ENCODE data around the gene OTUD7B. TPM values are rescaled to one million over a fixed set of nuclear protein-coding genes. Genes with fewer than 3 reads are reported as not detected.

The OTUD7B gene
- total RNA-seq, 1 experiment from 2014 or later, result 23.5 TPM

DNA sequence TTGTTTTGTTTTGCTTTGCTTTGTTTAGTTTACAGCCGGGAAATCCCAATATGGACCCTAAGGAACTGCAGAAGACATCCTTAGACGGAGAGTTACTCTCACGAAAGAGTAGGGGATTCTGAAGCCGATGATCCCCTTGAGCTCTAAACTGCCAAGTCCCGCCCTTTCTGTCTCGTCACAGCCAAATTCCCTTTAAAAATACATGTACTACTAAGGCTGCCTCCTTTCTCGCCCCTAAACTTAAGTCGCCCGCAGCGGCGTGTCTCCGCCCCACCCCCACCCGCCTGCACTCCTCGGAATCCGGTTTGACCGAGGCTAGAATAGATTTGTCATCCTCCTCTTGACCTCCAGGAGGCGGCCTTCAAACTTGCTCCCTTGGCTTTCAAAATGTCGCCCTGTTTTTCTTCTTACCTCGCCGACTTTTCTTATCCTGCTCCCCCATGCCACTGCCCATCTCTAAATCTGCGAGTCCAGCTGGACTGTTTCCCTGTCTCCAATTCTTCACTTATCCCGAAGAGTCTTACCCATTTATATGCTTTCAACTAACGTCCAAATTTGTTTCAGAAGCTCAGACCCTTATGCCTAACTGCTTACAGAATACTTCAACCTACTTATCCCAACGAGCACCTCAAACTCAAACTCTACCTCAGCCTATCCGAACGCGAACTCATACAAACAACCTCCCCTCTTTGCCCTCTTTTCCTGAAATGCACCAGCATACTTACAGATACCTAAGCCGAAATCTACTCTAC is 122.1 kb downstream of the OTUD7B start:
- Histone ChIP-seq H3K23ac (ENCODE audit: insufficient read length, low read depth, low read length) (peak overlapping the region; percentile 92), H3K27ac (ENCODE audit: insufficient read length, low read depth, low read length) (peak overlapping the region; percentile 98), H3K79me1 (ENCODE audit: insufficient read depth, low read depth, low read length, poor library complexity, severe bottlenecking) (no peaks in the 10 kb centered on the region), H3K18ac (ENCODE audit: insufficient read length, low read depth, low read length) (peak overlapping the region; percentile 91), H2AK5ac (ENCODE audit: insufficient read length, low read length) (no peak overlapping the region), H4K5ac (ENCODE audit: insufficient read length, low read depth, low read length) (peak overlapping the region; percentile 65), H3K4ac (ENCODE audit: low read depth, low read length) (no peak overlapping the region; the same call in 1 of the 2 replicates), H2BK12ac (ENCODE audit: insufficient read length, low read depth, low read length) (no peak overlapping the region), H4K20me1 (ENCODE audit: control insufficient read depth, insufficient read depth, insufficient read length) (no peaks in the 10 kb centered on the region), H4K91ac (ENCODE audit: insufficient read length, low read depth, low read length) (no peak overlapping the region), H3K14ac (ENCODE audit: insufficient read depth, low read length) (peak overlapping the region; percentile 83; the same call in 1 of the 2 replicates), H3T11ph (ENCODE audit: low read length) (peak overlapping the region; percentile 7), H3K27me3 (ENCODE audit: insufficient read depth, low read length) (no peaks in the 10 kb centered on the region), H2BK15ac (ENCODE audit: low read depth, low read length) (no peak overlapping the region), H3K4me2 (ENCODE audit: insufficient read depth, insufficient read length, low read length) (peak overlapping the region; percentile 98), H3K23me2 (ENCODE audit: insufficient read length, low read depth, low read length, poor library complexity, severe bottlenecking) (peaks cover 24% of the 10 kb centered on the region), H3K4me1 (ENCODE audit: insufficient read depth, low read length) (peaks cover 3% of the 10 kb centered on the region; the same call in 1 of the 2 replicates), H2AFZ (ENCODE audit: low read length) (no peak overlapping the region), H2BK120ac (ENCODE audit: low read depth, low read length, poor library complexity, severe bottlenecking) (no peak overlapping the region), H3K9ac (ENCODE audit: extremely low read depth, insufficient read length, low read length) (peak overlapping the region; percentile 91), H3K9me3 (ENCODE audit: control insufficient read depth, low read depth, low read length) (no peaks in the 10 kb centered on the region), H2BK20ac (ENCODE audit: low read depth, low read length, poor library complexity, severe bottlenecking) (no peak overlapping the region), H4K8ac (replicated peaks; ENCODE audit: insufficient read length, low read depth, low read length) (no peak overlapping the region), H2BK5ac (ENCODE audit: insufficient read length, low read length) (peak overlapping the region; percentile 74), H3K79me2 (ENCODE audit: insufficient read depth, low read length) (no peaks in the 10 kb centered on the region), H3K56ac (ENCODE audit: insufficient read length, low read depth, low read length) (peak overlapping the region; percentile 89)
- DNase-seq, result peak; percentile 89
- Mint-ChIP-seq H3K4me3 (no peak overlapping the region), H3K27ac (no peak overlapping the region), H3K27me3 (ENCODE audit: low read depth) (no peaks in the 10 kb centered on the region), H3K36me3 (ENCODE audit: insufficient read depth in 1 of 3, low read depth in 3 of 3) (no peaks in the 10 kb centered on the region), H3K9me3 (no peaks in the 10 kb centered on the region), H3K4me1 (peaks cover 4 to 7% of the 10 kb centered on the region in 2 experiments; a peak in 3 of 4 replicates)
- peak; percentile 71 for TF ChIP-seq CTCF (conservative IDR thresholded peaks at IDR 0.05)
- no CpG with 5 or more reads among the region's 28 CpGs for WGBS (ENCODE audit: extremely low coverage, insufficient read length, low lambda C conversion rate)

Other genes with a start within 250 kb of the OTUD7B start
- gene FCGR1A, start 228.0 kb downstream of the OTUD7B start, total RNA-seq (2021), result not detected in 2 replicates
- gene BOLA1, start 111.2 kb downstream of the OTUD7B start, total RNA-seq (2021), result 5.7 and 6.0 TPM in 2 replicates
- gene SV2A, start 92.9 kb downstream of the OTUD7B start, total RNA-seq (2021), result 42.4 and 44.4 TPM in 2 replicates
- 123 and 127 TPM in 2 replicates for gene SF3B4, start 82.9 kb downstream of the OTUD7B start, total RNA-seq (2021)
- 3.9 and 4.0 TPM in 2 replicates for gene MTMR11, start 73.8 kb downstream of the OTUD7B start, total RNA-seq (2021)
- gene VPS45, start 57.0 kb upstream of the OTUD7B start, total RNA-seq (2021), result 31.8 and 31.9 TPM in 2 replicates
- gene PLEKHO1, start 139.2 kb upstream of the OTUD7B start, total RNA-seq (2021), result 47.6 and 48.1 TPM in 2 replicates
- 103 and 106 TPM in 2 replicates for gene ANP32E, start 225.4 kb upstream of the OTUD7B start, total RNA-seq (2021)
- gene CA14, start 247.0 kb upstream of the OTUD7B start, total RNA-seq (2021), result 42.0 and 43.2 TPM in 2 replicates